Lung (tissue), 12 donors: Measurements from ENCODE around the gene AMBRA1. TPM values are rescaled to one million over a fixed set of nuclear protein-coding genes. Genes with fewer than 3 reads are reported as not detected.

Experiments used
- ATAC-seq: fragments of 200-7000 bp; cut with Tn5 transposase; one replicate; pipeline ENCODE4 v1.9.1; 2020; ENCODE audit warnings: moderate number of reproducible peaks; ENCODE audit not compliant: insufficient read depth, low FRiP score
- DNase-seq, 3 donors: peaks; one replicate each; pipeline ENCODE4 v3.0.0-alpha.2; 2013 to 2017
- H3K27ac ChIP-seq, 2 donors: one replicate each; pipeline ENCODE4 v1.5.1; 2013; ENCODE audit warnings: mild to moderate bottlenecking in 2 of 2, moderate library complexity in 2 of 2, control low read depth in 1 of 2, inconsistent platforms in 1 of 2, low read depth in 1 of 2, low read length in 1 of 2
- H3K27me3 ChIP-seq, 3 donors: one replicate each; pipeline ENCODE4 v1.5.1; 2013; ENCODE audit warnings: low read length in 2 of 3; ENCODE audit not compliant: control insufficient read depth in 3 of 3, insufficient read depth in 3 of 3
- H3K36me3 ChIP-seq, 4 donors: one replicate each; pipeline ENCODE4 v1.5.1; 2013; ENCODE audit warnings: low read length in 4 of 4, mild to moderate bottlenecking in 1 of 4, moderate library complexity in 1 of 4; ENCODE audit not compliant: control insufficient read depth in 4 of 4, insufficient read depth in 4 of 4
- H3K4me1 ChIP-seq, 5 donors: one replicate each; pipeline ENCODE4 v1.5.1; 2013; ENCODE audit warnings: low read length in 5 of 5, mild to moderate bottlenecking in 2 of 5, moderate library complexity in 1 of 5; ENCODE audit not compliant: control insufficient read depth in 5 of 5, insufficient read depth in 5 of 5
- H3K4me3 ChIP-seq: one replicate; pipeline ENCODE4 v1.5.1; 2013; ENCODE audit warnings: mild to moderate bottlenecking, control low read depth, moderate library complexity
- H3K9ac ChIP-seq, 2 donors: one replicate each; pipeline ENCODE4 v1.5.1; 2013; ENCODE audit warnings: low read length in 2 of 2, control low read depth in 1 of 2; ENCODE audit not compliant: insufficient read depth in 1 of 2
- H3K9me3 ChIP-seq, 4 donors: one replicate each; pipeline ENCODE4 v1.5.1; 2013; ENCODE audit warnings: low read length in 3 of 4, mild to moderate bottlenecking in 1 of 4, moderate library complexity in 1 of 4; ENCODE audit not compliant: control insufficient read depth in 4 of 4, insufficient read depth in 3 of 4
- CTCF ChIP-seq: IDR thresholded peaks from 2 replicates; pipeline ENCODE4 v1.5.1; 2012; ENCODE audit warnings: mild to moderate bottlenecking; ENCODE audit errors: control extremely low read depth, extremely low read depth
- WGBS, 2 donors: extraction: QIAGEN DNeasy Blood & Tissue Kit; methylation state at CpG; one replicate each; pipeline ENCODE4 v1.1.7; 2013; 5-methylcytosine and 5-hydroxymethylcytosine counted together
- polyA plus RNA-seq, 2 donors: library from polyadenylated mRNA; stranded (reverse); fragments of 200-250 nt; gene quantifications; one replicate each; pipeline ENCODE4 v1.2.1, GENCODE V29; 2013
- total RNA-seq, 2 donors: library from RNA; depleted of rRNA in 1 of 2; stranded (reverse); fragments of >200 nt in 1 of 2; gene quantifications; one replicate each; pipeline ENCODE4 v1.2.1, GENCODE V29; 2014 to 2021
- donor health status: control.
- donor health status: control.
- donor health status: Bipolar disorder and iron deficiency.
- donor health status: healthy.
- donor health status: DM: yes; HTN: yes; CAD: no.

AMBRA1 gene
- total and polyA plus RNA-seq, 4 donors = 7.4 to 41.2 (median 23.7) TPM

- Histone ChIP-seq H3K4me3 (no peak overlapping the region), H3K27me3 (peaks cover 0 to 32% (median 31%) of the 10 kb centered on the region in 3 donors), H3K9me3 (no peaks in the 10 kb centered on the region), H3K4me1 (peaks cover 0 to 28% (median 9%) of the 10 kb centered on the region in 5 donors), H3K27ac (no peak overlapping the region), H3K9ac (no peak overlapping the region), H3K36me3 (no peaks in the 10 kb centered on the region)
- 7 to 9% methylated on average over 48 to 49 of the region's 49 CpGs for WGBS, 2 donors
- ATAC-seq (no peak), DNase-seq (no peak)
- TF ChIP-seq CTCF = no peak
These were observed 203.3 kb downstream of the AMBRA1 start for GRCh38 chr11:46390331-46391171.

- Histone ChIP-seq H3K4me3 (no peak overlapping the region), H3K9me3 (no peaks in the 10 kb centered on the region), H3K27me3 (peaks cover 0 to 32% (median 31%) of the 10 kb centered on the region in 3 donors), H3K4me1 (peaks cover 0 to 28% (median 9%) of the 10 kb centered on the region in 5 donors), H3K27ac (no peak overlapping the region), H3K9ac (no peak overlapping the region), H3K36me3 (no peaks in the 10 kb centered on the region)
- ATAC-seq (peak; percentile 48), DNase-seq (peak; percentile 74 to 82 (median 77))
- TF ChIP-seq CTCF = peak; percentile 59
- WGBS, 2 donors = 2% methylated on average over 77 to 80 of the region's 80 CpGs
These were observed 204.1 kb downstream of the AMBRA1 start for GRCh38 chr11:46389450-46390330.

- Histone ChIP-seq H3K9me3 (no peaks in the 10 kb centered on the region), H3K27me3 (peaks cover 0 to 32% (median 31%) of the 10 kb centered on the region in 3 donors), H3K36me3 (peaks cover 0 to 4% (median 0%) of the 10 kb centered on the region in 4 donors), H3K9ac (no peak overlapping the region), H3K4me1 (peaks cover 0 to 28% (median 9%) of the 10 kb centered on the region in 5 donors), H3K27ac (no peak overlapping the region), H3K4me3 (no peak overlapping the region)
- no peak for TF ChIP-seq CTCF
- no peak for ATAC-seq
- 10 to 13% methylated on average over 21 of the region's 21 CpGs for WGBS, 2 donors
- DNase-seq = no peak
These were observed 205.0 kb downstream of the AMBRA1 start for GRCh38 chr11:46388619-46389449.
